ENCODE measurements around the gene MICAL3.
A peak's percentile ranks its signal among the peaks of the same experiment; 100 is the strongest.

MICAL3 gene

GRCh38 chr22:17787716-17788330, 236.5 kb downstream of the MICAL3 start:
- DNase-seq, result peak in 1 of 5 experiments; percentile 23

- no peak for DNase-seq
Measured at GRCh38 chr22:17787241-17787640, 237.1 kb downstream of the MICAL3 start.

- DNase-seq, result peak in 1 of 5 experiments; percentile 16
Measured at GRCh38 chr22:17786435-17787161, 237.8 kb downstream of the MICAL3 start.

- peak; percentile 42 to 65 (median 60) for DNase-seq
Measured at GRCh38 chr22:17785185-17786184, 238.9 kb downstream of the MICAL3 start.

- DNase-seq, result no peak
Measured at GRCh38 chr22:17784776-17785175, 239.6 kb downstream of the MICAL3 start.

GRCh38 chr22:17783773-17784480, 240.4 kb downstream of the MICAL3 start:
- no peak for DNase-seq

- DNase-seq, result no peak
Measured at GRCh38 chr22:17783312-17783711, 241.0 kb downstream of the MICAL3 start.

- no peak for DNase-seq
Measured at GRCh38 chr22:17782621-17783020, 241.7 kb downstream of the MICAL3 start.

- no peak for DNase-seq
Measured at GRCh38 chr22:17782158-17782557, 242.2 kb downstream of the MICAL3 start.

- DNase-seq, result peak in 2 of 5 experiments; percentile 40 to 55
Measured at GRCh38 chr22:17781319-17782031, 242.9 kb downstream of the MICAL3 start.

- DNase-seq, result no peak
Measured at GRCh38 chr22:17780741-17781318, 243.5 kb downstream of the MICAL3 start.

GRCh38 chr22:17780116-17780740, 244.1 kb downstream of the MICAL3 start:
- DNase-seq, result no peak

- peak in 1 of 5 experiments; percentile 55 for DNase-seq
Measured at GRCh38 chr22:17779286-17780115, 244.9 kb downstream of the MICAL3 start.

GRCh38 chr22:17778412-17778976, 245.9 kb downstream of the MICAL3 start:
- DNase-seq, result no peak

- no peak for DNase-seq
Measured at GRCh38 chr22:17777717-17778044, 246.7 kb downstream of the MICAL3 start.

- peak; percentile 26 to 91 (median 42) for DNase-seq
Measured at GRCh38 chr22:17777005-17777716, 247.2 kb downstream of the MICAL3 start.

GRCh38 chr22:17775781-17776465, 248.4 kb downstream of the MICAL3 start:
- DNase-seq, result peak in 1 of 5 experiments; percentile 47
